ENCODE results near the gene TRAF1. TPM values are rescaled to one million over a fixed set of nuclear protein-coding genes. Genes with fewer than 3 reads are reported as not detected.

TRAF1 gene
- total and polyA plus RNA-seq, 2 of the 13 experiments (the other 11 are each of a cell fraction or from before 2014, with no cell fraction given), result 0.44 to 1.0 TPM

DNA sequence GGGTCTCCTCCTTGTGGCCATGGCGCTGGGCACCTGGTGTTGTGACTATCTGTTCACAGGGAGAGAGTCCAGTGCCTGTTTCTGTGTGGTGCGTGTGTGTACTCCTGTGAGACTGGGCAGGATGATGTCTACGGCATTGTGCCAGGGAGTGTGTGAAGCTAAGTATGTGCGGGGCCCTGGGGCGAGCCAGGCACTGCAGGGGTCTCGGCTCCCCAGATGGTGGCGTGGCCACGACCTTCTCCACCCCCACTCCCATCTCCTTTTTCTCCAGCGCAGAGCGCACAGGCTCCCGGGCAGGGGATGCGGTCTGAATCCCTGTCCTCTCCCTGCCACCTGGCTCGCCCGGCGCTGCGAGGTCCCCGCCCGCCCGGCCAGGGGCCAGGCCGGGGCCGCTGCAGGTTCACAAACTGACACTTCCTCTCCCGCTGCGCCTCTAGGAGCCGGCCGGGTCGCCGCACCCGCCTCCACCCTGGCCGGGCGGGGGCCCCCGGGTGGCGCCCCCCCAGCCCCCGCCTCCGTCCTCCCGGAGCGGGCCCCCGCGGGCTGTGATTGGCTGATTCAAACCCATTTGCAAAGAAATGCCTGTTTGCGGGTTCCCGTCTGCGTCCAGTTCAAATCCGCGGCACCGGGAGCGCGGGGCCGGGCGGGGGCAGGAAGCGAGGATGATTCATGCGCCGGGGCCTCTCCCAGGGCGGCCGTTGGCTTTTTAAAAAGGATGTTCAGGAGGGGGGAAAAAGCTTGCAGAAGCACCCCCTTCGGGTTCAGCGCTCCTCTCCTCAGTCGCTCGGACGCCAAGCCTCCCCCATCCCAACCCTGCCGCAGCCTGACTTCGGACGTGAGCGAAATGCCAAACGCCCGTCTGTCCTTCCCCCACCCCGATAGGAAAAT, 50.4 kb downstream of the TRAF1 start (continued):
- TF ChIP-seq, protein P1, sequence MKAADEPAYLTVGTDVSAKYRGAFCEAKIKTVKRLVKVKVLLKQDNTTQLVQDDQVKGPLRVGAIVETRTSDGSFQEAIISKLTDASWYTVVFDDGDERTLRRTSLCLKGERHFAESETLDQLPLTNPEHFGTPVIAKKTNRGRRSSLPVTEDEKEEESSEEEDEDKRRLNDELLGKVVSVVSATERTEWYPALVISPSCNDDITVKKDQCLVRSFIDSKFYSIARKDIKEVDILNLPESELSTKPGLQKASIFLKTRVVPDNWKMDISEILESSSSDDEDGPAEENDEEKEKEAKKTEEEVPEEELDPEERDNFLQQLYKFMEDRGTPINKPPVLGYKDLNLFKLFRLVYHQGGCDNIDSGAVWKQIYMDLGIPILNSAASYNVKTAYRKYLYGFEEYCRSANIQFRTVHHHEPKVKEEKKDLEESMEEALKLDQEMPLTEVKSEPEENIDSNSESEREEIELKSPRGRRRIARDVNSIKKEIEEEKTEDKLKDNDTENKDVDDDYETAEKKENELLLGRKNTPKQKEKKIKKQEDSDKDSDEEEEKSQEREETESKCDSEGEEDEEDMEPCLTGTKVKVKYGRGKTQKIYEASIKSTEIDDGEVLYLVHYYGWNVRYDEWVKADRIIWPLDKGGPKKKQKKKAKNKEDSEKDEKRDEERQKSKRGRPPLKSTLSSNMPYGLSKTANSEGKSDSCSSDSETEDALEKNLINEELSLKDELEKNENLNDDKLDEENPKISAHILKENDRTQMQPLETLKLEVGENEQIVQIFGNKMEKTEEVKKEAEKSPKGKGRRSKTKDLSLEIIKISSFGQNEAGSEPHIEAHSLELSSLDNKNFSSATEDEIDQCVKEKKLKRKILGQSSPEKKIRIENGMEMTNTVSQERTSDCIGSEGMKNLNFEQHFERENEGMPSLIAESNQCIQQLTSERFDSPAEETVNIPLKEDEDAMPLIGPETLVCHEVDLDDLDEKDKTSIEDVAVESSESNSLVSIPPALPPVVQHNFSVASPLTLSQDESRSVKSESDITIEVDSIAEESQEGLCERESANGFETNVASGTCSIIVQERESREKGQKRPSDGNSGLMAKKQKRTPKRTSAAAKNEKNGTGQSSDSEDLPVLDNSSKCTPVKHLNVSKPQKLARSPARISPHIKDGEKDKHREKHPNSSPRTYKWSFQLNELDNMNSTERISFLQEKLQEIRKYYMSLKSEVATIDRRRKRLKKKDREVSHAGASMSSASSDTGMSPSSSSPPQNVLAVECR (CRISPR knock-in tag; IDR thresholded peaks at IDR 0.05; ENCODE audit: borderline replicate concordance), result peak; percentile 74
- TF ChIP-seq TSC22D2 (CRISPR knock-in tag; IDR thresholded peaks at IDR 0.05; ENCODE audit: borderline replicate concordance) (0 out of 2 replicates have a peak, but pooled peaks have one; percentile 70), ZNF646 (CRISPR knock-in tag; IDR thresholded peaks at IDR 0.05) (no peak), ELF1 (CRISPR knock-in tag; IDR thresholded peaks at IDR 0.05) (peak; percentile 19; the same call in 1 of the 2 replicates), ZNF800 (CRISPR knock-in tag; IDR thresholded peaks at IDR 0.05) (peak; percentile 57; the same call in 1 of the 2 replicates), ZNF776 (CRISPR knock-in tag; IDR thresholded peaks at IDR 0.05) (0 out of 2 replicates have a peak, but pooled peaks have one; percentile 45), KLF16 (CRISPR knock-in tag; IDR thresholded peaks at IDR 0.05) (no peak), ZNF547 (CRISPR knock-in tag; IDR thresholded peaks at IDR 0.05) (0 out of 2 replicates have a peak, but pooled peaks have one; percentile 14), NKX3-1 (CRISPR knock-in tag; IDR thresholded peaks at IDR 0.05) (peak; percentile 39; the same call in 1 of the 2 replicates), ZNF350 (CRISPR knock-in tag; IDR thresholded peaks at IDR 0.05; ENCODE audit: borderline replicate concordance, low read depth) (no peak; the same call in 1 of the 2 replicates)
- TF ChIP-seq, protein P2, sequence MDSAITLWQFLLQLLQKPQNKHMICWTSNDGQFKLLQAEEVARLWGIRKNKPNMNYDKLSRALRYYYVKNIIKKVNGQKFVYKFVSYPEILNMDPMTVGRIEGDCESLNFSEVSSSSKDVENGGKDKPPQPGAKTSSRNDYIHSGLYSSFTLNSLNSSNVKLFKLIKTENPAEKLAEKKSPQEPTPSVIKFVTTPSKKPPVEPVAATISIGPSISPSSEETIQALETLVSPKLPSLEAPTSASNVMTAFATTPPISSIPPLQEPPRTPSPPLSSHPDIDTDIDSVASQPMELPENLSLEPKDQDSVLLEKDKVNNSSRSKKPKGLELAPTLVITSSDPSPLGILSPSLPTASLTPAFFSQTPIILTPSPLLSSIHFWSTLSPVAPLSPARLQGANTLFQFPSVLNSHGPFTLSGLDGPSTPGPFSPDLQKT (CRISPR knock-in tag; IDR thresholded peaks at IDR 0.05; ENCODE audit: borderline replicate concordance), result no peak
- TF ChIP-seq, protein P3, sequence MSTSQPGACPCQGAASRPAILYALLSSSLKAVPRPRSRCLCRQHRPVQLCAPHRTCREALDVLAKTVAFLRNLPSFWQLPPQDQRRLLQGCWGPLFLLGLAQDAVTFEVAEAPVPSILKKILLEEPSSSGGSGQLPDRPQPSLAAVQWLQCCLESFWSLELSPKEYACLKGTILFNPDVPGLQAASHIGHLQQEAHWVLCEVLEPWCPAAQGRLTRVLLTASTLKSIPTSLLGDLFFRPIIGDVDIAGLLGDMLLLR (CRISPR knock-in tag; IDR thresholded peaks at IDR 0.05), result 0 out of 2 replicates have a peak, but pooled peaks have one; percentile 26

Measured in HepG2 (cell line).